HCT116 (cell line): Measurements from ENCODE around the gene JSRP1. TPM values are rescaled to one million over a fixed set of nuclear protein-coding genes. Genes with fewer than 3 reads are reported as not detected.

ENCODE experiments used
- ATAC-seq: fragments of 200-7000 bp; cut with Tn5 transposase; 2 replicates; pipeline ENCODE4 v1.9.1; 2020; ENCODE audit warnings: mild to moderate bottlenecking, moderate library complexity
- BruUV-seq: library from RNA; stranded (reverse); fragments of 400-500 nt; replicated peaks from 2 replicates; lab custom pipeline; 2021; lab: Mats Ljungman, UMichigan
- CTCF ChIA-PET: fragments of 300-600 bp; sonication (Branson Sonifier 250); formaldehyde crosslinking; loops from one replicate; lab custom pipeline; 2021; ENCODE audit warnings: antibody characterized with exemption; lab: Charles Lee
- POLR2A ChIA-PET: fragments of 300-600, 350-600 bp; sonication (Branson Sonifier 250); formaldehyde crosslinking; loops from one replicate; lab custom pipeline; 2021; ENCODE audit warnings: antibody characterized with exemption; lab: Charles Lee
- RAD21 ChIA-PET, 2 experiments: fragments of 300-600 bp; sonication (Branson Sonifier 250); formaldehyde crosslinking; loops; one replicate each; lab custom pipeline; 2023; ENCODE audit warnings: low total read pairs in 2 of 2; ENCODE audit not compliant: uncharacterized antibody in 2 of 2, unreplicated experiment in 2 of 2, low non-redundant PET in 1 of 2; lab: Charles Lee
- DNase-seq: peaks from one replicate; pipeline ENCODE4 v3.0.0-alpha.2; 2010; ENCODE audit warnings: low read depth, low spot score
- H2AFZ ChIP-seq: fragments of 200-600 bp; shearing (Covaris generic), sonication (generic); 2 replicates; pipeline ENCODE4 v1.6.1; 2017; ENCODE audit warnings: low read depth, mixed run types, mixed read lengths, antibody characterized with exemption, low read length; ENCODE audit not compliant: poor library complexity, severe bottlenecking
- H3K27ac ChIP-seq: 2 replicates; pipeline ENCODE4 v1.5.1; 2012; ENCODE audit warnings: low read depth, low read length
- H3K27me3 ChIP-seq: fragments of 200-600 bp; sonication (generic); 2 replicates; pipeline ENCODE4 v1.6.1; 2016; ENCODE audit warnings: mixed run types, low read length, mixed read lengths; ENCODE audit not compliant: insufficient read depth
- H3K36me3 ChIP-seq, 2 experiments: fragments of 200-500 bp in 1 of 2; fragments of 200-600 bp in 1 of 2; sonication (Bioruptor generic) in 1 of 2; sonication (generic) in 1 of 2; 2 replicates each; pipeline versions ENCODE4 v1.5.1 to v1.6.1; 2014 to 2016; ENCODE audit warnings: low read length in 2 of 2, inconsistent platforms in 1 of 2, mixed read lengths in 1 of 2, mixed run types in 1 of 2; ENCODE audit not compliant: insufficient read depth in 2 of 2, control insufficient read depth in 1 of 2
- H3K4me1 ChIP-seq, 2 experiments: fragments of 200-600 bp in 1 of 2; sonication (generic) in 1 of 2; 2 replicates each; pipeline versions ENCODE4 v1.5.1 to v1.6.1; 2012 to 2017; ENCODE audit warnings: low read length in 2 of 2, inconsistent platforms in 1 of 2, mild to moderate bottlenecking in 1 of 2, mixed read lengths in 1 of 2, mixed run types in 1 of 2, moderate library complexity in 1 of 2; ENCODE audit not compliant: insufficient read depth in 2 of 2, control insufficient read depth in 1 of 2
- H3K4me2 ChIP-seq: fragments of 200-600 bp; sonication (generic); 2 replicates; pipeline ENCODE4 v1.6.1; 2017; ENCODE audit warnings: mixed run types, low read length, mixed read lengths
- H3K4me3 ChIP-seq, 2 experiments: fragments of 200-600 bp in 1 of 2; sonication (generic) in 1 of 2; replicated peaks in 1 of 2; 2 replicates each; pipeline ENCODE4 v1.5.1; 2011 to 2016; ENCODE audit warnings: low read length in 2 of 2, control low read depth in 1 of 2, low read depth in 1 of 2, mild to moderate bottlenecking in 1 of 2, mixed read lengths in 1 of 2, mixed run types in 1 of 2
- H3K79me2 ChIP-seq: fragments of 200-600 bp; sonication (generic); 2 replicates; pipeline ENCODE4 v1.6.1; 2017; ENCODE audit warnings: mild to moderate bottlenecking, mixed run types, low read length, moderate library complexity, mixed read lengths; ENCODE audit not compliant: insufficient read depth
- H3K9ac ChIP-seq: fragments of 200-600 bp; sonication (generic); 2 replicates; pipeline ENCODE4 v1.6.1; 2016; ENCODE audit warnings: low read length, mixed read lengths
- H3K9me2 ChIP-seq: fragments of 200-600 bp; sonication (generic), shearing (Covaris generic); 2 replicates; pipeline ENCODE4 v1.6.1; 2017; ENCODE audit warnings: mixed run types, mild to moderate bottlenecking, moderate library complexity; ENCODE audit not compliant: insufficient read depth
- H3K9me3 ChIP-seq, 2 experiments: fragments of 200-500 bp in 1 of 2; fragments of 200-600 bp in 1 of 2; sonication (Bioruptor generic) in 1 of 2; sonication (generic) in 1 of 2; 2 replicates each; pipeline ENCODE4 v1.6.1; 2014 to 2017; ENCODE audit warnings: low read length in 2 of 2, mixed read lengths in 2 of 2, inconsistent platforms in 1 of 2, low read depth in 1 of 2, mild to moderate bottlenecking in 1 of 2, mixed run types in 1 of 2, moderate library complexity in 1 of 2; ENCODE audit not compliant: control insufficient read depth in 1 of 2, insufficient read depth in 1 of 2
- H4K20me1 ChIP-seq: fragments of 200-600 bp; sonication (generic), shearing (Covaris generic); 2 replicates; pipeline ENCODE4 v1.6.1; 2017; ENCODE audit warnings: mixed run types, mild to moderate bottlenecking, moderate library complexity; ENCODE audit not compliant: insufficient read depth
- ATF3 ChIP-seq: IDR thresholded peaks from 2 replicates; pipeline ENCODE4 v1.6.1; 2012
- CEBPB ChIP-seq: IDR thresholded peaks from 2 replicates; pipeline ENCODE4 v1.6.1; 2012; ENCODE audit warnings: low read depth
- ELF1 ChIP-seq: IDR thresholded peaks from 2 replicates; pipeline ENCODE4 v1.6.1; 2012; ENCODE audit warnings: low read depth, borderline replicate concordance
- EZH2 ChIP-seq: fragments of 200-600 bp; sonication (generic); IDR thresholded peaks from 2 replicates; pipeline ENCODE4 v1.6.1; 2017; ENCODE audit warnings: antibody characterized with exemption, mixed run types
- EZH2phosphoT487 ChIP-seq: fragments of 200-600 bp; IDR thresholded peaks from 2 replicates; pipeline ENCODE4 v1.6.1; 2018; ENCODE audit warnings: antibody characterized with exemption, borderline replicate concordance
- MAX ChIP-seq: IDR thresholded peaks from 2 replicates; pipeline ENCODE4 v1.6.1; 2012
- POLR2AphosphoS5 ChIP-seq: IDR thresholded peaks from 2 replicates; pipeline ENCODE4 v1.6.1; 2011; ENCODE audit warnings: mild to moderate bottlenecking, low read depth, low read length, moderate library complexity
- SIN3A ChIP-seq: IDR thresholded peaks from 2 replicates; pipeline ENCODE4 v1.6.1; 2012; ENCODE audit warnings: low read depth
- SP1 ChIP-seq: IDR thresholded peaks from 2 replicates; pipeline ENCODE4 v1.6.1; 2012; ENCODE audit warnings: low read depth
- YY1 ChIP-seq: IDR thresholded peaks from 2 replicates; pipeline ENCODE4 v1.6.1; 2011; ENCODE audit warnings: low read length, low read depth, moderate library complexity, mild to moderate bottlenecking; ENCODE audit not compliant: insufficient replicate concordance; ENCODE audit errors: extremely low read depth
- ZBTB33 ChIP-seq: IDR thresholded peaks from 2 replicates; pipeline ENCODE4 v1.6.1; 2011; ENCODE audit warnings: mild to moderate bottlenecking, low read length, moderate library complexity; ENCODE audit not compliant: insufficient replicate concordance; ENCODE audit errors: extremely low read depth
- ZFX ChIP-seq: fragments of 450-650 bp; IDR thresholded peaks from 2 replicates; pipeline ENCODE4 v1.6.1; 2017
- ZNF274 ChIP-seq: fragments of 200-500 bp; sonication (Bioruptor generic); IDR thresholded peaks from 2 replicates; pipeline ENCODE4 v1.6.1; 2014; ENCODE audit warnings: mild to moderate bottlenecking, low read depth, low read length, inconsistent platforms
- intact Hi-C: fragments of 100-400 bp; cut with micrococcal nuclease; formaldehyde crosslinking; loops from 2 replicates; pipeline ENCODE4 v1.10.0; 2022
- total RNA-seq: library from RNA; stranded (reverse); gene quantifications from one replicate; pipeline ENCODE4 v1.2.1, GENCODE V29; 2021; ENCODE audit not compliant: unreplicated experiment

The JSRP1 gene
- total RNA-seq, 1 experiment from 2014 or later = 0.30 TPM

- CTCF ChIA-PET = no interaction called here
- RAD21 ChIA-PET = no interaction called here
- intact Hi-C loops = no loop called here
- no peaks in the 10 kb centered on the region for H3K27me3 ChIP-seq
- peaks cover 0 to 2% of the 10 kb centered on the region in 2 experiments; a peak in 2 of 4 replicates for H3K36me3 ChIP-seq
- H3K9me2 ChIP-seq = no peaks in the 10 kb centered on the region
- H2AFZ ChIP-seq = no peak overlapping the region
- DNase-seq = no peak
- no peak overlapping the region for H3K4me3 ChIP-seq
- no peak overlapping the region for H3K9ac ChIP-seq
- no peaks in the 10 kb centered on the region for H3K9me3 ChIP-seq
- H4K20me1 ChIP-seq = no peaks in the 10 kb centered on the region
- POLR2A ChIA-PET = no interaction called here
- no peaks in the 10 kb centered on the region for H3K79me2 ChIP-seq
- H3K4me2 ChIP-seq = no peak overlapping the region
- TF ChIP-seq ATF3 (no peak), EZH2 (no peak), ZNF274 (no peak), EZH2phosphoT487 (no peak), POLR2AphosphoS5 (no peak), SIN3A (no peak), CEBPB (no peak), YY1 (no peak), ZFX (no peak), ZBTB33 (no peak), SP1 (no peak), MAX (no peak), ELF1 (no peak)
- TF ChIP-seq, all 23 proteins: peak for 0
- H3K27ac ChIP-seq = no peak overlapping the region
- H3K4me1 ChIP-seq = no peaks in the 10 kb centered on the region
- no TSS peak for BruUV-seq
- ATAC-seq = no peak
Observed at GRCh38 chr19:2252797-2253105, 3.5 kb downstream of the JSRP1 start.
